Gastrocnemius medialis (tissue), 4 donors: ENCODE data around the gene COLEC12. TPM values are rescaled to one million over a fixed set of nuclear protein-coding genes. Genes with fewer than 3 reads are reported as not detected.

Experiments
- ATAC-seq, 2 donors: fragments of 150-250 bp; one replicate each; pipeline ENCODE4 v1.9.1; 2016
- DNase-seq, 2 donors: peaks; one replicate each; pipeline ENCODE4 v3.0.0-alpha.2; 2019
- H3K27ac ChIP-seq, 4 donors: fragments of 200-600 bp; sonication (generic); 1 replicate in 1 of 4; 2 replicates in 3 of 4; pipeline ENCODE4 v1.5.1; 2016 to 2018; ENCODE audit warnings: mild to moderate bottlenecking in 2 of 4, moderate library complexity in 1 of 4
- H3K27me3 ChIP-seq, 3 donors: fragments of 200-600 bp; sonication (generic) in 2 of 3; 1 replicate in 1 of 3; 2 replicates in 2 of 3; pipeline versions ENCODE4 v1.5.1 to v1.6.0; 2016 to 2019; ENCODE audit warnings: mild to moderate bottlenecking in 1 of 3, moderate library complexity in 1 of 3
- H3K36me3 ChIP-seq, 2 donors: fragments of 200-600 bp; sonication (generic) in 1 of 2; one replicate each; pipeline ENCODE4 v1.5.1; 2017 to 2018
- H3K4me1 ChIP-seq, 2 donors: fragments of 200-600 bp; sonication (generic) in 1 of 2; one replicate each; pipeline ENCODE4 v1.5.1; 2016 to 2017; ENCODE audit warnings: mild to moderate bottlenecking in 2 of 2
- H3K4me3 ChIP-seq, 4 donors: fragments of 200-600 bp; sonication (generic) in 3 of 4; 1 replicate in 1 of 4; 2 replicates in 3 of 4; pipeline ENCODE4 v1.5.1; 2016 to 2019; ENCODE audit warnings: mild to moderate bottlenecking in 2 of 4
- H3K9me3 ChIP-seq, 3 donors: fragments of 200-600 bp; sonication (generic) in 2 of 3; 1 replicate in 1 of 3; 2 replicates in 2 of 3; pipeline ENCODE4 v1.5.1; 2016 to 2019
- CTCF ChIP-seq, 5 experiments: fragments of 450-650 bp in 3 of 5; fragments of 200-600 bp in 2 of 5; sonication (generic) in 2 of 5; IDR thresholded peaks in 4 of 5; conservative IDR thresholded peaks in 1 of 5; 1 replicate in 4 of 5; 2 replicates in 1 of 5; pipeline ENCODE4 v1.5.1; 2016 to 2019; ENCODE audit warnings: antibody characterized with exemption in 5 of 5, mild to moderate bottlenecking in 3 of 5, moderate library complexity in 3 of 5
- POLR2A ChIP-seq, 2 donors: fragments of 450-650 bp; IDR thresholded peaks; one replicate each; pipeline ENCODE4 v1.6.1; 2017; ENCODE audit warnings: antibody characterized with exemption in 2 of 2, mild to moderate bottlenecking in 2 of 2, moderate library complexity in 2 of 2
- in situ Hi-C, 4 donors: fragments of 200-750 bp; cut with MboI; loops; one replicate each; pipeline versions ENCODE4 v1.15.0 to v1.8.0; 2017; ENCODE audit warnings: low sequenced_read_pairs in 4 of 4
- intact Hi-C: fragments of 100-400 bp; cut with DNase I; formaldehyde crosslinking; loops from one replicate; pipeline ENCODE4 v1.15.1; 2023; ENCODE audit warnings: low total_unique reads
- total RNA-seq, 4 donors: library from RNA; depleted of rRNA; stranded (reverse); fragments of >200 nt; gene quantifications; one replicate each; pipeline versions ENCODE4 v1.1.0 to v1.2.3, GENCODE V29; 2016

COLEC12 gene
- total RNA-seq, 4 donors from 2014 or later = 0.97 to 6.1 (median 5.1) TPM

GRCh38 chr18:420661-421246 lies 79.7 kb downstream of the COLEC12 start:
- no peak for DNase-seq
- H3K4me3 ChIP-seq = no peak overlapping the region
- no peaks in the 10 kb centered on the region for H3K36me3 ChIP-seq
- in situ Hi-C loops = no loop called here
- no peak for ATAC-seq
- intact Hi-C loops = no loop called here
- H3K27me3 ChIP-seq = no peaks in the 10 kb centered on the region
- TF ChIP-seq POLR2A (IDR thresholded peaks at IDR 0.05) (no peak), CTCF (IDR thresholded peaks at IDR 0.05 in 4 of 5, conservative IDR thresholded peaks at IDR 0.05 in 1 of 5) (no peak)
- H3K27ac ChIP-seq = no peak overlapping the region
- H3K4me1 ChIP-seq = no peaks in the 10 kb centered on the region
- H3K9me3 ChIP-seq = no peaks in the 10 kb centered on the region

GRCh38 chr18:419541-420175 lies 80.8 kb downstream of the COLEC12 start:
- DNase-seq = no peak
- intact Hi-C loops (no loop called here), in situ Hi-C loops (no loop called here)
- H3K27ac ChIP-seq = no peak overlapping the region
- no peaks in the 10 kb centered on the region for H3K36me3 ChIP-seq
- TF ChIP-seq POLR2A (IDR thresholded peaks at IDR 0.05) (no peak), CTCF (IDR thresholded peaks at IDR 0.05 in 4 of 5, conservative IDR thresholded peaks at IDR 0.05 in 1 of 5) (no peak)
- H3K4me1 ChIP-seq = no peaks in the 10 kb centered on the region
- ATAC-seq = no peak
- no peaks in the 10 kb centered on the region for H3K9me3 ChIP-seq
- no peak overlapping the region for H3K4me3 ChIP-seq
- no peaks in the 10 kb centered on the region for H3K27me3 ChIP-seq

GRCh38 chr18:417495-417894 lies 83.0 kb downstream of the COLEC12 start:
- Histone ChIP-seq H3K27ac (no peak overlapping the region), H3K4me3 (no peak overlapping the region), H3K27me3 (no peaks in the 10 kb centered on the region), H3K9me3 (no peaks in the 10 kb centered on the region), H3K4me1 (no peaks in the 10 kb centered on the region), H3K36me3 (no peaks in the 10 kb centered on the region)
- no peak for TF ChIP-seq CTCF (IDR thresholded peaks at IDR 0.05 in 4 of 5, conservative IDR thresholded peaks at IDR 0.05 in 1 of 5)
- no peak for TF ChIP-seq POLR2A (IDR thresholded peaks at IDR 0.05)
- ATAC-seq = peak in 1 of 2 donors; percentile 46
- in situ Hi-C loops (no loop called here), intact Hi-C loops (no loop called here)
- no peak for DNase-seq

GRCh38 chr18:416930-417329 lies 83.6 kb downstream of the COLEC12 start:
- in situ Hi-C loops = no loop called here
- no peak for ATAC-seq
- DNase-seq = no peak
- Histone ChIP-seq H3K27me3 (no peaks in the 10 kb centered on the region), H3K27ac (no peak overlapping the region), H3K4me3 (no peak overlapping the region), H3K4me1 (no peaks in the 10 kb centered on the region), H3K36me3 (no peaks in the 10 kb centered on the region), H3K9me3 (no peaks in the 10 kb centered on the region)
- TF ChIP-seq POLR2A (IDR thresholded peaks at IDR 0.05) (no peak), CTCF (IDR thresholded peaks at IDR 0.05 in 4 of 5, conservative IDR thresholded peaks at IDR 0.05 in 1 of 5) (no peak)
- intact Hi-C loops = no loop called here
